HTR-8/SVneo (cell line): ENCODE results near the gene TMTC1.

Experiments
- DNase-seq: peaks from one replicate; pipeline ENCODE4 v3.0.0; 2011; ENCODE audit warnings: low spot score, mixed read lengths; ENCODE audit not compliant: insufficient read length
- FAIRE-seq: peaks from 2 replicates; lab custom pipeline; 2011; peaks lifted over from hg19 to GRCh38; lab: Jason Lieb, UNC

The TMTC1 gene

GRCh38 chr12:29719381-29719780 lies 64.4 kb downstream of the TMTC1 start:
- no peak for FAIRE-seq

GRCh38 chr12:29717540-29718100 lies 66.1 kb downstream of the TMTC1 start:
- DNase-seq (no peak), FAIRE-seq (no peak)

More at GRCh38 chr12:29719381-29719780, 64.4 kb downstream of the TMTC1 start:
- no peak for DNase-seq

- DNase-seq = no peak
- no peak for FAIRE-seq
These were observed 68.8 kb downstream of the TMTC1 start for GRCh38 chr12:29714966-29715365.

- FAIRE-seq = no peak
These were observed 70.0 kb downstream of the TMTC1 start for GRCh38 chr12:29713729-29714128.

GRCh38 chr12:29711381-29711780 lies 72.4 kb downstream of the TMTC1 start:
- FAIRE-seq (no peak), DNase-seq (no peak)

More at GRCh38 chr12:29713729-29714128, 70.0 kb downstream of the TMTC1 start:
- DNase-seq = no peak

GRCh38 chr12:29710104-29710503 lies 73.6 kb downstream of the TMTC1 start:
- no peak for DNase-seq
- FAIRE-seq = no peak

- no peak for FAIRE-seq
- no peak for DNase-seq
These were observed 74.2 kb downstream of the TMTC1 start for GRCh38 chr12:29709496-29710040.

GRCh38 chr12:29709054-29709453 lies 74.7 kb downstream of the TMTC1 start:
- no peak for DNase-seq
- no peak for FAIRE-seq

- no peak for DNase-seq
These were observed 75.9 kb downstream of the TMTC1 start for GRCh38 chr12:29707846-29708245.

GRCh38 chr12:29706311-29706710 lies 77.4 kb downstream of the TMTC1 start:
- DNase-seq (no peak), FAIRE-seq (no peak)

More at GRCh38 chr12:29707846-29708245, 75.9 kb downstream of the TMTC1 start:
- FAIRE-seq = no peak

GRCh38 chr12:29703528-29703927 lies 80.2 kb downstream of the TMTC1 start:
- DNase-seq (no peak), FAIRE-seq (no peak)

GRCh38 chr12:29702972-29703371 lies 80.8 kb downstream of the TMTC1 start:
- FAIRE-seq (no peak), DNase-seq (no peak)

- DNase-seq (no peak), FAIRE-seq (no peak)
These were observed 81.5 kb downstream of the TMTC1 start for GRCh38 chr12:29702222-29702621.

GRCh38 chr12:29700761-29701481 lies 82.8 kb downstream of the TMTC1 start:
- FAIRE-seq = no peak
- DNase-seq = no peak

GRCh38 chr12:29698756-29699155 lies 85.0 kb downstream of the TMTC1 start:
- DNase-seq (no peak), FAIRE-seq (no peak)

GRCh38 chr12:29695800-29696199 lies 87.9 kb downstream of the TMTC1 start:
- no peak for FAIRE-seq

GRCh38 chr12:29695026-29695425 lies 88.7 kb downstream of the TMTC1 start:
- DNase-seq = no peak
- no peak for FAIRE-seq

More at GRCh38 chr12:29695800-29696199, 87.9 kb downstream of the TMTC1 start:
- DNase-seq = no peak

- DNase-seq = no peak
- no peak for FAIRE-seq
These were observed 89.7 kb downstream of the TMTC1 start for GRCh38 chr12:29694002-29694401.

- DNase-seq (no peak), FAIRE-seq (no peak)
These were observed 91.5 kb downstream of the TMTC1 start for GRCh38 chr12:29692237-29692636.

- DNase-seq = no peak
- no peak for FAIRE-seq
These were observed 92.4 kb downstream of the TMTC1 start for GRCh38 chr12:29691161-29691854.

- no peak for FAIRE-seq
- no peak for DNase-seq
These were observed 93.0 kb downstream of the TMTC1 start for GRCh38 chr12:29690728-29691127.
